Hematopoietic multipotent progenitor cell (in vitro differentiated cells): ENCODE measurements around the gene RASL11A. TPM values are rescaled to one million over a fixed set of nuclear protein-coding genes. Genes with fewer than 3 reads are reported as not detected.
"Not testable (repeated sequence)": the region's sequence is repeated elsewhere in the genome, so short reads cannot be mapped to it uniquely, and the experiment has no call there.

ENCODE experiments used
- DNase-seq, 3 donors: peaks; one replicate each; pipeline ENCODE4 v3.0.0-alpha.2; 2011 to 2015; ENCODE audit warnings: low read depth in 2 of 3, low spot score in 2 of 3
- total RNA-seq: library from RNA; depleted of rRNA; stranded (reverse); fragments of >200 nt; gene quantifications from one replicate; pipeline ENCODE4 v1.2.3, GENCODE V29; 2012

The RASL11A gene
- total RNA-seq, result 3.8 TPM

DNA sequence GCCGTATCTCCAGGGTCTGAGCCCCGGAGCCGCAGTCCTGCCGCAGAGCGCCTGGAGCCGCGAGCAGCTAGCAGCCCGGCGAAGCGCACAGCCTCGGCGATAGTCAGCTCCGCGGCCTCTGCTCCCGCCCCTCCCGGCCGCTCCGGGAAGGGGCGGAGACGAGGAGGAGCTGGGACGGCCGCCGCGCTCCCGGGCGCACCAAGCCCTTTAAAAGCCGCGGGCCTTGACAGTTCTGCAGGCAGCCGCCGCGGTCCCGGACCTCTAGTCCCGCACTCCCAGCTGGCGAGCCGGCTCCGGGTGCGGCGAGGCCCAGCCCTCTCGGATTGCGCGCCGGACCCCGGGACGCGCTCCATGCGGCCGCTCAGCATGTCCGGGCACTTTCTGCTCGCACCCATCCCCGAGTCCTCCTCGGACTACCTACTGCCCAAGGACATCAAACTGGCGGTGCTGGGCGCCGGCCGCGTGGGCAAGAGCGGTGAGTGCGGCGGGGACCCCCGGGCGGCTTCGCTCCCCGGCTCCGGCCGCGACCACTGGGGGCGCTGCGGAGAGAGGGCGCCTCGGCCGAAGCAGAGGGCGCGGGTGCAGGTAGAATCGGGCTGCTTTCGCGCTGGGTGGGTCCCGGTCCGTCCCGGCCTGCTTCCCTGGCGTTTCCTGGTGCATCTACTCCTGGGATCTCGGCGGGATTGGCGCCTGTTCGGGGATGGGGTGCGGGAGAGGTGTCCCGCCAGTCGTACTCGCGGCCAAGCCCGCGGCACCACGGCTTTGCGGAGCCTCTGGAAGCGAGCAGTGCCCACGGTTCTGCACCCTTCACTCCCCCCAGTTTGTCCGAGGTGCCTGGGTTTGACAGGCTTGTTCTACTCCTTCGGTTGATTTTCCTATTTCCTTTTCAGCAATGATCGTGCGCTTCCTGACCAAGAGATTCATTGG lies at the start of gene RASL11A:
TSS of gene RASL11A (plus strand) at position 237 of the 927 bp plus-strand sequence. CDS start at position 352, 115 bp downstream.
- DNase-seq, result peak; percentile 55 to 69 (median 67)

DNA sequence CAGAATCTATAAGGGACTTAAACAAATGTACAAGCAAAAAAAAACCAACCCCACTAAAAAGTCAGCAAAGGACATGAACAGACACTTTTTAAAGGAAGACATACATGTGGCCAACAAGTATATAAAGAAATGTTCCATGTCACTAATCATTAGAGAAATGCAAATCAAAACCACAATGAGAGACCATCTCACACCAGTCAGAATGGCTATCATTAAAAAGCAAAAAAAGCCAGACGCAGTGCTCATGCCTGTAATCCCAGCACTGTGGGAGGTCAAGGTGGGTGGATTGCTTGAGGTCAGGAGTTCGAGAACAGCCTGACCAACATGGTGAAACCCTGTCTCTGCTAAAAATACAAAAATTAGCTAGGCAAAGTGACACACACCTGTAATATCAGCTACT lies 48.5 kb upstream of the RASL11A start:
- not testable (repeated sequence) for DNase-seq

GRCh38 chr13:27226991-27227390 lies 43.6 kb upstream of the RASL11A start:
- no peak for DNase-seq

GRCh38 chr13:27228131-27228530 lies 42.5 kb upstream of the RASL11A start:
- DNase-seq, result no peak

DNA sequence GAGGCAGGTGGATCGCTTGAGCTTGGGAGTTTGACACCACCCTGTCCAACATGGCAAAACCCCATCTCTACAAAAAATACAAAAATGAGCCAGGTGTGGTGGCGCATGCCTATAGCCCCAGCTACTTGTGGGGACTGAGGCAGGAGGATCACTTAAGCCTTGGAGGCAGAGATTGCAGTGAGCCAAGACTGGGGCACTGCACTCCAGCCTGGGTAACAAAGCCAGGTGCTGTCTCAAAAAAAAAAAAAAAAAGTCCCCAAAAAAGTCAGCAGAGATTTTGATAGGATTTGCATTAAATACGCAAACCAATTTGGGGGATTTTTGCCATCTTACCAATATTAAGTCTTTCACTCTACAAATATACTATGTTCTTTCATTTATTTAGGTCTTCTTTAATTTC lies 41.0 kb upstream of the RASL11A start:
- no peak for DNase-seq

DNA sequence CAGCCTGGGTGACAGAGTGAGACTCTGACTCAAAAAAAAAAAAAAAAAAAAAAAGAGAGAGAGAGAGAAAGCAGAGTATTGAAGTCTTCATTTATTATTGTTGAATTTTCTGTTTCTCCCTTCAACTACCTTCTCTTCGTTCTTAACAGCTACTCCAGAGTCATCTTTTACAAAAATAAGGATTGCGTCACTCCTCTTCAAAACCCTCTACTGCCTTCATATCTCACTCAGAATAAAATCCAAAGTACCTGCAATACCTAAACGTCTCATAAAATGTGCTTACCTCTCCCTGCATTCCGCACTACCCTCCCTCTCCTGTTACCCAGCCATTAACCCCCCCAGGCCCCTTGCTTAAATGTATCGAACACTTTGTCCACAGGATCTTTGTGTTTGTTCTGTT lies 36.7 kb upstream of the RASL11A start:
- no peak for DNase-seq

DNA sequence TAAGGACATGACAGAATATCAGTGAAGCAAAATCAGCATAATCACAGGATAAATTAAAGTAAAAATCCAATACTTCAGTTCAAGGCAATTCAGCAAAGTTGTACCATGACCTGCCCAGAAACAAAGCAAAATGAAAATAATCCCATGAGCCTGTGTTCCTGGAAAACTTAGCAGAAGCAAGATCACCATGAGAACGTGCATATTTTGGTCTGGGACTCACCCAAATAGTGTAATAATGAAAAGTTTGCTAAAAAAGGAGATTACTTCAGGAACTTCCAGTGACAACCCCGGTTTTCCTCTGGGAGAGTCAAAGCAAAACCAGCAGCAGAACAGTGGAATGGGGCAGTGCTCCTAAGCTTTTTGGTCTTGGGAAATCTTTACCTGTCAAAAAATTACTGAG lies 34.2 kb upstream of the RASL11A start:
- no peak for DNase-seq

DNA sequence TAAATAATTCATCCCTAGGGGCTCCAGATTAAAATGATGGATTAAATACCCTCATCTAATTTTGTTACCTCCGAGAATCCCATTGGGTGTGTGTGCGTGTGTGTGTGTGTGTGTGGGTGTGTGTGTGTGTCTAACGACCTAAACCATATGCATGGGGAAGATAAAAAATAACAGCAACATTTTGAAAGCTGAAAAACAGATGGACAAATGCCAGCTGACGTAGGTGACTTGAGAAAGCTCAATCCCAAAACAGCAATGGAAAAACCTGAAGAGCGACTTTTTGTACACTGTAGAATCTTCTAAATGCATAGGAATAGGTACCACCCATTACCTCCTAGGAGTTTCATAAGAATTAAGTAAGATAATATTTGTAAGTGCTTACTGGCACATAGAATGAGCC lies 27.9 kb upstream of the RASL11A start:
- no peak for DNase-seq

- DNase-seq, result no peak
Observed at GRCh38 chr13:27245610-27246009, 25.0 kb upstream of the RASL11A start.

DNA sequence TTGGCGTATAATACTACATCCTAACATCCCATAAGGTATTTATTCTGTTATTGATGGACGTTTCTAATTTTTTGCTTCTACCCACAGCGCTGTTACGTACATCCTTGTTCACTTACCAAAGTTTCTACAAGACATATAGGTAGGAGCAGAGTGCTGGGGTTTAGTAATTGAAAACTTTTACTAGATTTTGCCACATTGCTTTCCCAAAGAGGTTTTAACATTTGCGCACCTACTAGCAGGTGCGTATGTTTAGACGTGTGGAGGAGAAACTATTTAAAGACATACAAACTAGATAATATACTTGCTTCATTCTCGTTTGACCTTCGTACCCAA lies 19.8 kb upstream of the RASL11A start:
- DNase-seq, result no peak

- peak; percentile 95 to 96 (median 96) for DNase-seq
Observed at GRCh38 chr13:27251166-27252091, 19.2 kb upstream of the RASL11A start, which contains the start of gene RPL21. RPL21 (plus strand) TSS chr13:27251558; CDS start chr13:27253777, 2,219 bp downstream.

GRCh38 chr13:27252467-27252866 lies 18.2 kb upstream of the RASL11A start:
- DNase-seq, result no peak

- no peak for DNase-seq
Observed at GRCh38 chr13:27257233-27257568, 13.4 kb upstream of the RASL11A start.

DNA sequence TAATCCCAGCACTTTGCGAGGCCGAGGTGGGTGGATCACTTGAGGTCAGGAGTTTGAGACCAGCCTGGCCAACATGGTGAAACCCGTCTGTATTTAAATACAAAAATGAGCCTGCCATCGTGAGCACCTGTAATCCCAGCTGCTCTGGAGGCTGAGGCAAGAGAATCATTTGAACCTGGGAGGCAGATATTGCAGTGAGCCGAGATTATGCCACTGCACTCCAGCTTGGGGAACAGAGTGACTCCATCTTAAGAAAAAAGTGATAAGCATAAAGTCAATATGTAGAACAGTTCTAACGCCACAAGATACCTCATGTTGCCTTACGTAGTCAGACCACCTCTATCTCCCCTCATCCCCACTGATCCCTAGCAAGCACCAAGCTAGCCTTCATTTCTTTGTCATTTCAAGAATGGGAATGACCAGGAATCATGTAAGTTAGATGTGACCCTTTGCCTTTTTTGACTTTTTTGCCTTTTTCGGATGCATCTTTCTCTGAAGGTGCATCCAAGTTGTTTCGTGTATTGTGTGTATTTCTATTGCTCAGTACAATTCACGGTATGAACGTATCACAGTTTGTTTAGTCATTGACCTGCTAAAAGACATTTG lies 12.9 kb upstream of the RASL11A start:
- DNase-seq, result no peak

DNA sequence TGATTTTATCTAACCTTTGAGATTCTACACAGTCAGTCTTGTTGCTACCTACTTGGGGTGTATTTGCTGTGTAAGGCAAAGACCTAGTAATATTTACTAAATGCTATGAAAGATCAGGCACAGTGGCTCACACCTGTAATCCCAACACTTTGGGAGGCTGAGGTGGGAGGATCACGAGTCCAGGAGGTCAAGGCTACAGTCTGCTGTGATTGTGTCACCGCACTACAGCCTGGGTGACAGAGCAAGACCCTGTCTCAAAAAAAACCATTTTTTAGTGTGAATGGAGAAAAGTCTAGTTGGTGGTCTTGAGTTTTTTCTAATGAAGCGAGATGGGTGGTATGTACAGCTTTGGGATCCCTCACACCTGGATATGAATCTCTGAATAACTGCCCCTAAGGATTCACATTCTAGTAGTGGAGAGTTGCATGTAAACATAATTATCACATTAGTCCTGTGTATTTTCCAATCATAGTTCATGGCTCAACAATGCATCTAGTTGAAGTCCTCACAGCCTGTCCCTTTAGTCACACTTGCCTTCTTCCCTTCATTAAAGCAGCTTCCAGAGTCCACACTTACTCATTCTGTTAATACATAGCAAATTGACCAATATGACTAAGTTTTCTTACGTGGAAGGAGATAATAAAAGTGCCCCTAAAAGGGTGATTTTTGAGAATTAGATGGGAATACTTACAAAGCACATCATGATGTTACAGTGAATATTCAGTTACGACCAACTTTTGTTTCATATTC lies 11.8 kb upstream of the RASL11A start:
- no peak for DNase-seq

GRCh38 chr13:27259831-27260230 lies 10.8 kb upstream of the RASL11A start:
- no peak for DNase-seq

GRCh38 chr13:27261396-27261795 lies 9.2 kb upstream of the RASL11A start:
- no peak for DNase-seq

DNA sequence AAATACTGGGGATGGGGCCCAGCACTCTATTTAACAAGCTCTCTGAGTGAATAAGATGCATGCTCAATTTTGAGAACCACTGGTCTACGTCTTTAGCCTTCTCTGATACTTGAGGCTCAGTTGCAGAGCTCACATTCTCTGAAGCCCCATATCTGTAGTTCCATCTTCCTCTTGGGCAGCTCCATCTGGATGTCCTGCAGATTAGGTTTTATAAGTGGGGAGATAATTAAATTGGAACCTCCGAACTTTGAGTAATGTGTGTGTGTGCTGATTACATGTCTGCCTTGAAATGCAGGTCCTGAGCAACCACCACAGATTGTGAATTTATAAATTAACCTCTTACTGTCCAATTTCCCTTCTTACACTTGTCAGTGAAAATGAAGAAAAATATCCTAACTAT lies 7.2 kb upstream of the RASL11A start:
- no peak for DNase-seq

DNA sequence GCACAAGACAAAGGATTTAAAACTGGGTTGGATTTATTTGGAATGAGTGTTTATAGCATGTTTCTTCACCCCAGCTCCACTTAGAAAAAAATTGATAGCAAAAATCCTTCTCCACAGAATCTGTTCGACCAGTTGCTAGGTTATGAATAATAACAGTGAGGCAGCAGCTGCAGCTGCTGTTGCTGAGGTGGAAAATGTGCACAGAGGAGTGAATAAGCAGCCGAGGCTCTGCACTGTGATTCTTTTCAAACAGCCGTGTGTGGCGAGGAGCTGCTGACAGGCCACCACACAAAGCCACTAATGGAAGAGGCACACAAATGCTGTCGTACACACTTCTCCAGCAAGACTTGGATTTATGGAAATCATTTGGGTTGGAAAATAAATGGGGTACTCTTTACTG lies 6.4 kb upstream of the RASL11A start:
- DNase-seq, result peak in 1 of 3 donors; percentile 50

DNA sequence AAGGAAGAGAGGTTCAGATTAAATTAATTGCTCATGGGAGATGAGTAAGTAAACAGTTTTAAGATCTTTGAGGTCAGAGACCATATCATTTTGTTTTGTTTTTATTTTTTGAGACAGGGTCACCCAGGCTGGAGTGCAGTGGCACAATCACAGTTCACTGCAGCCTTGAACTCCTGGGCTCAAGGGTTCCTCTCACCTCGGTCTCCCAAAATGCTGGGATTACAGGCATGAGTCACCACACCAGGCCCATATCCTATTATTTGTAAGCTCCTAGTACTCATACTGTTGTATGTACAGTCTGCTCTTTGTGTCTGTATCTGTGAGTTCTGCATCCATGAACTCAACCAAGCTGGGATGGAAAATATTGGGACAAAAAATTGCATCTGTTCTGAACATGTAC lies 6.0 kb upstream of the RASL11A start:
- no peak for DNase-seq
